Heart right ventricle (tissue), 16 donors: ENCODE measurements around the gene IL12RB1. TPM values are rescaled to one million over a fixed set of nuclear protein-coding genes. Genes with fewer than 3 reads are reported as not detected.

Experiments used
- ATAC-seq, 8 donors: fragments of 200-7000 bp; cut with Tn5 transposase; one replicate each; pipeline ENCODE4 v1.9.1; 2020; ENCODE audit warnings: mild to moderate bottlenecking in 8 of 8, moderate library complexity in 8 of 8, moderate number of reproducible peaks in 1 of 8
- DNase-seq, 2 donors: peaks; one replicate each; pipeline ENCODE4 v3.0.0-alpha.2; 2020
- H3K27ac ChIP-seq, 10 donors: fragments of 200-600 bp; sonication (generic) in 2 of 10; one replicate each; pipeline versions ENCODE4 v1.5.0 to v1.8.0; 2020 to 2022; ENCODE audit warnings: mild to moderate bottlenecking in 3 of 10
- H3K27me3 ChIP-seq, 7 donors: fragments of 200-600 bp; one replicate each; pipeline ENCODE4 v1.8.0; 2021 to 2022; ENCODE audit warnings: mild to moderate bottlenecking in 2 of 7
- H3K36me3 ChIP-seq, 9 donors: fragments of 200-600 bp; sonication (generic) in 1 of 9; one replicate each; pipeline versions ENCODE4 v1.5.0 to v1.8.0; 2020 to 2022; ENCODE audit warnings: mild to moderate bottlenecking in 2 of 9
- H3K4me1 ChIP-seq, 9 donors: fragments of 200-600 bp; sonication (generic) in 1 of 9; one replicate each; pipeline versions ENCODE4 v1.5.0 to v1.8.0; 2020 to 2022; ENCODE audit warnings: mild to moderate bottlenecking in 4 of 9
- H3K4me3 ChIP-seq, 10 donors: fragments of 200-600 bp; sonication (generic) in 2 of 10; one replicate each; pipeline versions ENCODE4 v1.5.0 to v1.8.0; 2020 to 2022; ENCODE audit warnings: mild to moderate bottlenecking in 7 of 10, moderate library complexity in 2 of 10
- H3K9me3 ChIP-seq, 11 donors: fragments of 200-600 bp in 10 of 11; sonication (generic) in 2 of 11; one replicate each; pipeline versions ENCODE4 v1.5.0 to v1.8.0; 2013 to 2022; ENCODE audit warnings: mild to moderate bottlenecking in 2 of 11, control low read depth in 1 of 11, moderate library complexity in 1 of 11
- CTCF ChIP-seq, 9 donors: fragments of 200-600 bp; sonication (generic) in 2 of 9; IDR thresholded peaks; one replicate each; pipeline versions ENCODE4 v1.5.0 to v1.8.0; 2021 to 2022; ENCODE audit warnings: antibody characterized with exemption in 9 of 9, mild to moderate bottlenecking in 5 of 9, moderate library complexity in 1 of 9
- WGBS, 2 donors: extraction: QIAGEN DNeasy Blood & Tissue Kit; methylation state at CpG; one replicate each; pipeline ENCODE4 v1.1.7; 2013; ENCODE audit warnings: inconsistent platforms in 1 of 2; 5-methylcytosine and 5-hydroxymethylcytosine counted together
- intact Hi-C, 10 donors: fragments of 100-400 bp; cut with DNase I; formaldehyde crosslinking; loops; one replicate each; pipeline versions ENCODE4 v1.11.1 to v1.14.2; 2022
- polyA plus RNA-seq, 2 donors: library from polyadenylated mRNA; stranded (reverse); fragments of 200-250 nt; gene quantifications; one replicate each; pipeline ENCODE4 v1.2.3, GENCODE V29; 2013
- total RNA-seq, 10 donors: library from RNA; stranded (reverse); fragmentation: NEBNext Ultra II Directional in 3 of 10; extraction: Animal tissue kit (Norgen Biotek cat#: 25700) in 3 of 10; gene quantifications; one replicate each; pipeline versions ENCODE4 v1.2.1 to v1.2.4, GENCODE V29; 2021 to 2023
- donor health status: Arrhythmogenic right ventricular cardiomyopathy.
- donor health status: ischemic (EF 13 %, LVEDD 7.1; RV severe dilation, severe dysfunction).
- donor health status: healthy with polysubstance abuse.
- donor health status: DM: no; HTN: yes; CAD: no.
- donor health status: DM: no; HTN: no; CAD: no.
- donor health status: ischemic (EF 25% LVEDD 6.9; RV normal size, moderate dysfunction).
- donor health status: ischemic (EF 25% LVEDD 5.7; RV mildly dilated, moderate dysfunction).
- donor health status: healthy.
- donor health status: DM: yes; HTN: yes; CAD: no.
- donor health status: Ischemic cardiomyopathy.
- donor health status: ischemic (EF 35%, LVEDD 5.7; RV mildly dilated, moderate dysfunction).
- donor health status: nonischemic (EF 11% LVEDD 7.7; RV severe dilation, severe dysfunction).
- donor health status: DM: yes; HTN: yes; CAD: no.
- donor health status: PGD.
- donor health status: ischemic (EF 29% LVEDD 5.4; RV normal size, mild dysfunction).
- donor health status: nonischemic (EF 23%, LVEDD 6.1; RV moderate dilation, normal function).

Gene IL12RB1
- total and polyA plus RNA-seq, 12 donors, result 0.24 to 5.4 (median 0.44) TPM

GRCh38 chr19:18117692-18118378 lies 31.1 kb upstream of the IL12RB1 start:
- peaks cover 0 to 21% (median 0%) of the 10 kb centered on the region in 9 donors for H3K36me3 ChIP-seq
- peak; percentile 88 to 94 for DNase-seq
- H3K4me3 ChIP-seq, result peak overlapping the region; percentile 21 to 89 (median 78)
- ATAC-seq, result peak; percentile 89 to 96 (median 94)
- 1% methylated on average over 52 to 86 of the region's 86 CpGs for WGBS, 2 donors
- intact Hi-C loops, result loop anchor here in 7 of 10 donors (1.0 to 10.0 kb wide), 7 partner anchors 34 to 207 kb away; partner anchors contain the start of genes PIK3R2 (in 2 of the 7) and LSM4 (in 1 of the 7)
- peak overlapping the region in 9 of 10 donors; percentile 6 to 84 (median 71) for H3K27ac ChIP-seq
- peaks cover 4 to 32% (median 22%) of the 10 kb centered on the region in 9 donors for H3K4me1 ChIP-seq
- H3K27me3 ChIP-seq, result no peaks in the 10 kb centered on the region
- peaks cover 0 to 2% (median 0%) of the 10 kb centered on the region in 11 donors for H3K9me3 ChIP-seq
- peak in 2 of 9 donors; percentile 11 to 24 for TF ChIP-seq CTCF (IDR thresholded peaks at IDR 0.05)

GRCh38 chr19:18117364-18117691 lies 30.6 kb upstream of the IL12RB1 start:
- peaks cover 4 to 34% (median 20%) of the 10 kb centered on the region in 9 donors for H3K4me1 ChIP-seq
- ATAC-seq (peak in 1 of 8 donors; percentile 1), DNase-seq (no peak)
- no peak for TF ChIP-seq CTCF (IDR thresholded peaks at IDR 0.05)
- intact Hi-C loops, result loop anchor here in 7 of 10 donors (1.0 to 10.0 kb wide), 7 partner anchors 35 to 207 kb away; partner anchors contain the start of genes PIK3R2 (in 2 of the 7) and LSM4 (in 1 of the 7)
- 22 to 25% methylated on average over 9 to 11 of the region's 11 CpGs for WGBS, 2 donors
- no peaks in the 10 kb centered on the region for H3K9me3 ChIP-seq
- no peaks in the 10 kb centered on the region for H3K27me3 ChIP-seq
- peak overlapping the region in 2 of 10 donors; percentile 10 to 52 for H3K27ac ChIP-seq
- peaks cover 0 to 16% (median 0%) of the 10 kb centered on the region in 9 donors for H3K36me3 ChIP-seq
- peak overlapping the region in 8 of 10 donors; percentile 54 to 89 (median 78) for H3K4me3 ChIP-seq

- no peak for TF ChIP-seq CTCF (IDR thresholded peaks at IDR 0.05)
- Histone ChIP-seq H3K9me3 (no peaks in the 10 kb centered on the region), H3K4me1 (peaks cover 11 to 44% (median 32%) of the 10 kb centered on the region in 9 donors), H3K36me3 (peaks cover 0 to 6% (median 0%) of the 10 kb centered on the region in 9 donors), H3K27ac (no peak overlapping the region), H3K27me3 (peaks cover 0 to 7% (median 0%) of the 10 kb centered on the region in 7 donors), H3K4me3 (no peak overlapping the region)
- DNase-seq (no peak), ATAC-seq (no peak)
- intact Hi-C loops, result loop anchor here in 7 of 10 donors (2.0 to 10.0 kb wide), 7 partner anchors 48 to 210 kb away; partner anchors contain the start of gene LSM4 (in 1 of the 7)
- 93 to 96% methylated on average over 4 of the region's 4 CpGs for WGBS, 2 donors
Measured at GRCh38 chr19:18114483-18114882, 27.7 kb upstream of the IL12RB1 start.

DNA sequence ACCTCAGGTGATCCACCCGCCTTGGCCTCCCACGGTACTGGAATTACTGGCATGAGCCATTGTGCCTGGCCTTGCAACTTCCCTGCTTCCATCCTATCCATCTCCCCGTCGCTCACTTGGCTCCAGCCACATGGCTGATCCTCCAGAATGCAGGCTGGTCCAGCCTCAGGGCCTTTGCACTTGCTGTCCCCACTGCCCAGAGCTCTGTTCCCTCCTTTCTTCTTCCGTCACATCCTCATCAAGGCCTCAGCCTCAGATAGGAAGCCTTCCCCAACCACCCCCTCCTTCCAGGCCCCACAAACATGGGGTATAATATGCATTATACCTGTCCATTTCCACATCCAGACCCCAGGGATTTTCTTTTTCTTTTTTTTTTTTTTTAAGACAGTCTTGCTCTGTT lies 27.1 kb upstream of the IL12RB1 start:
- Histone ChIP-seq H3K27me3 (peaks cover 0 to 7% (median 0%) of the 10 kb centered on the region in 7 donors), H3K4me3 (no peak overlapping the region), H3K9me3 (no peaks in the 10 kb centered on the region), H3K27ac (no peak overlapping the region), H3K4me1 (peaks cover 11 to 44% (median 27%) of the 10 kb centered on the region in 9 donors), H3K36me3 (peaks cover 0 to 6% (median 0%) of the 10 kb centered on the region in 9 donors)
- no peak for TF ChIP-seq CTCF (IDR thresholded peaks at IDR 0.05)
- intact Hi-C loops, result loop anchor here in 9 of 10 donors (2.0 to 10.0 kb wide), 9 partner anchors 48 to 211 kb away; partner anchors contain the start of gene LSM4 (in 1 of the 9)
- ATAC-seq (no peak), DNase-seq (no peak)
- 87 to 94% methylated on average over 5 of the region's 5 CpGs for WGBS, 2 donors
